Activated T-cell treated with anti-CD3 and anti-CD28 coated beads for 48 hours (primary cell): ENCODE data around the gene TOR2A.

Experiments used
- DNase-seq: peaks from one replicate; pipeline ENCODE4 v3.0.0-alpha.2; 2020; ENCODE audit warnings: low read depth

Gene TOR2A

GRCh38 chr9:127742435-127743088 is 7.5 kb upstream of the TOR2A start:
- DNase-seq = no peak

GRCh38 chr9:127741831-127742434 is 6.8 kb upstream of the TOR2A start:
- DNase-seq = no peak

- no peak for DNase-seq
These were observed 4.7 kb upstream of the TOR2A start for GRCh38 chr9:127739614-127740330.

GRCh38 chr9:127738666-127739065 is 3.6 kb upstream of the TOR2A start:
- DNase-seq = no peak

GRCh38 chr9:127735530-127736185 is 564 bp upstream of the TOR2A start:
- DNase-seq = no peak

- no peak for DNase-seq
These were observed 797 bp downstream of the TOR2A start for GRCh38 chr9:127734247-127734746.

GRCh38 chr9:127733614-127734013 is 1.5 kb downstream of the TOR2A start:
- no peak for DNase-seq

- no peak for DNase-seq
These were observed 2.6 kb downstream of the TOR2A start for GRCh38 chr9:127732444-127732843.

- DNase-seq = no peak
These were observed 3.2 kb downstream of the TOR2A start for GRCh38 chr9:127731938-127732337.

GRCh38 chr9:127730799-127731410 is 4.2 kb downstream of the TOR2A start:
- DNase-seq = no peak

- no peak for DNase-seq
These were observed 4.8 kb downstream of the TOR2A start for GRCh38 chr9:127730262-127730661.

- no peak for DNase-seq
These were observed 5.4 kb downstream of the TOR2A start for GRCh38 chr9:127729522-127730256.

- DNase-seq = no peak
These were observed 6.3 kb downstream of the TOR2A start for GRCh38 chr9:127728808-127729207.

- DNase-seq = no peak
These were observed 8.2 kb downstream of the TOR2A start for GRCh38 chr9:127726871-127727270.

GRCh38 chr9:127724012-127724411 is 11.1 kb downstream of the TOR2A start:
- no peak for DNase-seq

- no peak for DNase-seq
These were observed 11.7 kb downstream of the TOR2A start for GRCh38 chr9:127723444-127723843.

GRCh38 chr9:127723013-127723412 is 12.1 kb downstream of the TOR2A start:
- DNase-seq = no peak

GRCh38 chr9:127722055-127722745 is 12.9 kb downstream of the TOR2A start:
- DNase-seq = no peak

GRCh38 chr9:127721391-127721821 is 13.7 kb downstream of the TOR2A start:
- no peak for DNase-seq

GRCh38 chr9:127720865-127721227 is 14.2 kb downstream of the TOR2A start:
- DNase-seq = no peak
